GM12878 (cell line): ENCODE results near the gene RHBG. TPM values are rescaled to one million over a fixed set of nuclear protein-coding genes. Genes with fewer than 3 reads are reported as not detected.

Experiments used
- ATAC-seq: fragments of 200-7000 bp; cut with Tn5 transposase; 3 replicates; pipeline ENCODE4 v1.9.1; 2020; ENCODE audit warnings: mild to moderate bottlenecking, moderate library complexity
- BruUV-seq: library from RNA; stranded (reverse); fragments of 400-500 nt; replicated peaks from 2 replicates; lab custom pipeline; 2021; lab: Mats Ljungman, UMichigan
- CTCF ChIA-PET: fragments of 300-600 bp; sonication (Branson Sonifier 250); formaldehyde crosslinking; extraction: SDS; loops from one replicate; lab custom pipeline; 2021; ENCODE audit warnings: inconsistent platforms; lab: Yijun Ruan, JAX
- POLR2A ChIA-PET: fragments of 350-600 bp; formaldehyde crosslinking; extraction: SDS; loops from one replicate; lab custom pipeline; 2021; ENCODE audit warnings: inconsistent platforms; lab: Charles Lee
- RAD21 ChIA-PET: fragments of 300-600 bp; sonication (Branson Sonifier 250); formaldehyde crosslinking; loops from one replicate; lab custom pipeline; 2023; ENCODE audit warnings: antibody characterized with exemption; ENCODE audit not compliant: unreplicated experiment; lab: Charles Lee
- SMC1A ChIA-PET: fragments of 300-600 bp; sonication (Branson Sonifier 250); formaldehyde crosslinking; loops from one replicate; lab custom pipeline; 2023; ENCODE audit not compliant: unreplicated experiment, uncharacterized antibody; lab: Charles Lee
- DNase-seq: peaks from one replicate; pipeline ENCODE4 v3.0.0-alpha.2; 2011; ENCODE audit warnings: low read depth, low spot score
- FAIRE-seq: peaks from 3 replicates; lab custom pipeline; 2011; peaks lifted over from hg19 to GRCh38; lab: Jason Lieb, UNC
- H2AFZ ChIP-seq: 2 replicates; pipeline ENCODE4 v1.6.0; 2011; ENCODE audit warnings: low read depth, low read length, control low read depth; ENCODE audit not compliant: control insufficient read depth
- H3K27ac ChIP-seq: 2 replicates; pipeline ENCODE4 v1.5.1; 2011; ENCODE audit warnings: control low read depth; ENCODE audit not compliant: control insufficient read depth, insufficient read depth
- H3K27me3 ChIP-seq, 2 experiments: replicated peaks in 1 of 2; 2 replicates each; pipeline versions ENCODE4 v1.6.0 to v1.6.1; 2011; ENCODE audit warnings: low read length in 1 of 2; ENCODE audit not compliant: control insufficient read depth in 2 of 2, insufficient read depth in 2 of 2
- H3K36me3 ChIP-seq, 2 experiments: 2 replicates each; pipeline ENCODE4 v1.5.1; 2011; ENCODE audit warnings: low read length in 1 of 2; ENCODE audit not compliant: control insufficient read depth in 2 of 2, insufficient read depth in 2 of 2
- H3K4me1 ChIP-seq: 2 replicates; pipeline ENCODE4 v1.6.1; 2011; ENCODE audit warnings: mild to moderate bottlenecking, low read length, moderate library complexity, mixed read lengths; ENCODE audit not compliant: control insufficient read depth, insufficient read depth
- H3K4me2 ChIP-seq: 2 replicates; pipeline ENCODE4 v1.6.0; 2011; ENCODE audit warnings: control low read depth; ENCODE audit not compliant: control insufficient read depth, insufficient read depth
- H3K4me3 ChIP-seq: fragments of 200-600 bp; sonication (generic); 2 replicates; pipeline ENCODE4 v1.5.1; 2016
- H3K79me2 ChIP-seq: 2 replicates; pipeline ENCODE4 v1.6.0; 2011; ENCODE audit warnings: low read length; ENCODE audit not compliant: control insufficient read depth, insufficient read depth
- H3K9ac ChIP-seq: 2 replicates; pipeline ENCODE4 v1.8.0; 2011; ENCODE audit warnings: low read length, control low read depth, mixed read lengths; ENCODE audit not compliant: control insufficient read depth, insufficient read depth
- H3K9me3 ChIP-seq: replicated peaks from 3 replicates; pipeline ENCODE4 v1.5.1; 2011; ENCODE audit warnings: mild to moderate bottlenecking, low read length; ENCODE audit not compliant: control insufficient read depth, insufficient read depth
- H4K20me1 ChIP-seq: 2 replicates; pipeline ENCODE4 v1.6.0; 2011; ENCODE audit not compliant: control insufficient read depth, insufficient read depth
- CTCF ChIP-seq, 3 experiments: IDR thresholded peaks in 2 of 3; conservative IDR thresholded peaks in 1 of 3; 2 replicates each; pipeline ENCODE4 v1.5.1; 2011; ENCODE audit warnings: low read depth in 3 of 3, low read length in 3 of 3, mild to moderate bottlenecking in 3 of 3, control low read depth in 2 of 3, moderate library complexity in 2 of 3, inconsistent platforms in 1 of 3, mixed read lengths in 1 of 3; ENCODE audit not compliant: control insufficient read depth in 2 of 3, insufficient read depth in 1 of 3; ENCODE audit errors: extremely low read depth in 1 of 3
- DPF2 ChIP-seq: fragments of 450-650 bp; IDR thresholded peaks from 2 replicates; pipeline ENCODE4 v1.6.1; 2017; ENCODE audit warnings: mild to moderate bottlenecking
- EGR1 ChIP-seq, 2 experiments: IDR thresholded peaks; 1 replicate in 1 of 2; 2 replicates in 1 of 2; pipeline ENCODE4 v1.6.1; 2011 to 2012; ENCODE audit warnings: low read depth in 2 of 2, low read length in 2 of 2, borderline replicate concordance in 1 of 2, mild to moderate bottlenecking in 1 of 2, moderate library complexity in 1 of 2
- RAD21 ChIP-seq: IDR thresholded peaks from 2 replicates; pipeline ENCODE4 v1.6.1; 2011; ENCODE audit warnings: mild to moderate bottlenecking, low read depth, low read length, moderate library complexity; ENCODE audit not compliant: insufficient read depth
- RELB ChIP-seq: fragments of 450-650 bp; IDR thresholded peaks from 2 replicates; pipeline ENCODE4 v1.6.1; 2017; ENCODE audit warnings: low read depth, mild to moderate bottlenecking, moderate library complexity
- SMARCA5 ChIP-seq: fragments of 450-650 bp; IDR thresholded peaks from 2 replicates; pipeline ENCODE4 v1.6.1; 2017; ENCODE audit warnings: mild to moderate bottlenecking
- SMC3 ChIP-seq: IDR thresholded peaks from 2 replicates; pipeline ENCODE4 v1.6.1; 2011; ENCODE audit warnings: low read length, improper control_type of control experiment, borderline replicate concordance
- YY1 ChIP-seq: IDR thresholded peaks from 2 replicates; pipeline ENCODE4 v1.6.1; 2011; ENCODE audit warnings: low read depth, mild to moderate bottlenecking, low read length
- ZNF24 ChIP-seq: fragments of 450-650 bp; IDR thresholded peaks from 2 replicates; pipeline ENCODE4 v1.6.1; 2017; ENCODE audit warnings: antibody characterized with exemption, mild to moderate bottlenecking
- WGBS: methylation state at CpG from one replicate; pipeline ENCODE4 v1.1.6; 2016; ENCODE audit warnings: low lambda C conversion rate; ENCODE audit not compliant: insufficient replicate concordance, insufficient coverage; ENCODE audit errors: missing lambda C conversion rate; 5-methylcytosine and 5-hydroxymethylcytosine counted together
- in situ Hi-C: fragments of 300-500 bp; cut with MboI; formaldehyde crosslinking; loops from 9 replicates; pipeline ENCODE4 v1.14.3; 2018; ENCODE audit warnings: mixed read lengths
- intact Hi-C: fragments of 100-400 bp; cut with micrococcal nuclease; formaldehyde crosslinking; loops from one replicate; pipeline ENCODE4 v1.14.2; 2022; ENCODE audit not compliant: unreplicated experiment
- polyA plus RNA-seq, 11 experiments: library from polyadenylated mRNA; depleted of rRNA in 4 of 11; unstranded in 6 of 11; stranded (reverse) in 5 of 11; fragments of >200 nt; fragmentation: Nextera tagmentation in 4 of 11; fragmentation: Illumina TruSeq in 1 of 11; extraction: Ambion mirVana in 4 of 11; extraction: Trizol in 1 of 11; gene quantifications; 1 replicate in 1 of 11; 2 replicates in 10 of 11; pipeline versions ENCODE4 v1.2.1 to v1.2.3, GENCODE V29; 2011 to 2016; ENCODE audit warnings: inconsistent platforms in 2 of 11, missing spikeins in 2 of 11, low read depth in 1 of 11
- total RNA-seq, 4 experiments: library from RNA; depleted of rRNA in 3 of 4; stranded (reverse); fragments of >200 nt in 3 of 4; fragmentation: Illumina TruSeq in 1 of 4; extraction: Trizol in 1 of 4; gene quantifications; 2 replicates each; pipeline versions ENCODE4 v1.2.1 to v1.2.3, GENCODE V29; 2013 to 2021
- TF ChIP-seq, protein P1 (sequence below): IDR thresholded peaks from 2 replicates; pipeline ENCODE4 v1.6.1; 2012; ENCODE audit warnings: low read depth, low read length, improper control_type of control experiment

Gene RHBG
- total and polyA plus RNA-seq, 10 of the 15 experiments (the other 5 are each of a cell fraction or from before 2014, with no cell fraction given), result not detected

DNA sequence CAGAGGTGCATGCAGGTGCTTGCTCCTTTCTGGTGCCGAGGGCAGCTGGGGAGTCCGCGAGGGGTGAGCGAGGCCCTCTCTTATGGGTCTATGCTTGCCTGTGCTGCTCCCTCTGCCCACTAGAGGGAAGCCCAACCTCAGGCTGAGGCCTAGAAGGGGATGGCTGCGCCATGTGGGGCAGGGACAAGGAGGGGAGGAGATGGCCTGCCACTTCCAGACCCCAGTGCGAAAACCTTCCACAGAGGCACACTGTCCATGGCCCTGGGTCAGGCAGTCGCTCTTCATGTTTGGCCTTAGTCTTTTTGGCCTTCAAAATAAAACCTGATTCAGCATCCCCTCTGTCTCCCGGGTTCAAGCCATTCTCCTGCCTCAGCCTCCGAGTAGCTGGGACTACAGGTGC, 14.0 kb downstream of the RHBG start:
- DNase-seq, result no peak
- H3K27me3 ChIP-seq, result peaks cover 2 to 5% of the 10 kb centered on the region in 2 experiments
- peak; percentile 98 for ATAC-seq
- CTCF ChIA-PET, result interaction anchor here (0.8 to 7.8 kb wide), 11 partner anchors 9 to 232 kb away, joined by 3 to 468 read pairs (median 4); partner anchors contain the start of gene NAXE
- BruUV-seq, result no TSS peak
- FAIRE-seq, result peak; percentile 61
- in situ Hi-C loops (loop anchor here (5.0 kb wide), 1 partner anchor 59 kb away; no protein-coding TSS in a partner anchor), intact Hi-C loops (no loop called here)
- no peaks in the 10 kb centered on the region for H3K36me3 ChIP-seq
- TF ChIP-seq SMC3 (peak; percentile 78), DPF2 (no peak), EGR1 (IDR thresholded peaks at IDR 0.05; ENCODE audit: borderline replicate concordance in 1 of 2, low read depth in 2 of 2, low read length in 2 of 2) (no peak), YY1 (peak; percentile 63; the same call in 1 of the 2 replicates), ZNF24 (peak; percentile 80), RAD21 (peak; percentile 91), CTCF (IDR thresholded peaks at IDR 0.05 in 2 of 3, conservative IDR thresholded peaks at IDR 0.05 in 1 of 3; ENCODE audit: control insufficient read depth in 2 of 3, extremely low read depth in 1 of 3, insufficient read depth in 1 of 3, low read depth in 3 of 3, low read length in 3 of 3) (peak; percentile 92 to 98 (median 93)), SMARCA5 (peak; percentile 68; the same call in 1 of the 2 replicates), RELB (no peak)
- TF ChIP-seq, protein P1, sequence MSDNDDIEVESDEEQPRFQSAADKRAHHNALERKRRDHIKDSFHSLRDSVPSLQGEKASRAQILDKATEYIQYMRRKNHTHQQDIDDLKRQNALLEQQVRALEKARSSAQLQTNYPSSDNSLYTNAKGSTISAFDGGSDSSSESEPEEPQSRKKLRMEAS, result peak; percentile 28; the same call in 1 of the 2 replicates
- whole genome bisulfite sequencing, result 24% methylated on average over 9 of the region's 9 CpGs
- H2AFZ ChIP-seq, result no peak overlapping the region
- RAD21 ChIA-PET, result interaction anchor here (6.3 kb wide), 1 partner anchor 63 kb away, joined by 162 read pairs; no protein-coding TSS in a partner anchor
- no peaks in the 10 kb centered on the region for H3K9me3 ChIP-seq
- SMC1A ChIA-PET, result interaction anchor here (5.4 kb wide), 1 partner anchor 64 kb away, joined by 149 read pairs; no protein-coding TSS in a partner anchor
- H3K4me2 ChIP-seq, result no peak overlapping the region
- no peak overlapping the region for H3K27ac ChIP-seq
- H3K79me2 ChIP-seq, result no peaks in the 10 kb centered on the region
- no peak overlapping the region for H3K9ac ChIP-seq
- H3K4me3 ChIP-seq, result no peak overlapping the region
- no peaks in the 10 kb centered on the region for H3K4me1 ChIP-seq
- H4K20me1 ChIP-seq, result no peaks in the 10 kb centered on the region
- POLR2A ChIA-PET, result interaction anchor here (0.6 kb wide), 1 partner anchor 220 kb away, joined by 4 read pairs; no protein-coding TSS in a partner anchor
